Stimulated activated CD8-positive, alpha-beta memory T cell treated with anti-CD3 and anti-CD28 coated beads, Interleukin-4, amount 100 ng/mL, for 48 hours (primary cell): ENCODE measurements around the gene CMSS1.

Experiments
- DNase-seq: peaks from one replicate; pipeline ENCODE4 v3.0.0-alpha.2; 2020

Gene CMSS1

GRCh38 chr3:100120012-100120411 is 302.4 kb downstream of the CMSS1 start:
- no peak for DNase-seq

GRCh38 chr3:100120693-100121092 is 303.0 kb downstream of the CMSS1 start:
- DNase-seq = no peak

DNA sequence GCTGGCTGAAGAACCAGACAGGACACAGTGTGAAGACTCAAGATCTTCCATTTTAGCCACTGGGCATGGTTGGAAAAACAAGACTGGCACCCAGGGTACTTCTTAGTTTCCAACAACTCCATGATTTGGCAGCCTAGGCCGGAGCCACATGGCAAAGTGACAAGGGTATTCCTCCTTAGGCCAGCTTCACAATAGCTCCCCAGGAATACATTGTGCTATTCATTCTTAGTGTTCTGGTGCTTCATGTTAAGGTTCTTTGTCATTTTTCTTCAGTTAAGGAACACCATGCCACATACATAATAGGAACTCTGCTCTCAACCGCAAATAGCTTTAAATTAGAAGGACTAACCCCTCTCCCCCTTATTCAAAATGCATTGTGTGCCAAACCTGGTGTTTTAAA is 304.7 kb downstream of the CMSS1 start:
- DNase-seq = no peak

DNA sequence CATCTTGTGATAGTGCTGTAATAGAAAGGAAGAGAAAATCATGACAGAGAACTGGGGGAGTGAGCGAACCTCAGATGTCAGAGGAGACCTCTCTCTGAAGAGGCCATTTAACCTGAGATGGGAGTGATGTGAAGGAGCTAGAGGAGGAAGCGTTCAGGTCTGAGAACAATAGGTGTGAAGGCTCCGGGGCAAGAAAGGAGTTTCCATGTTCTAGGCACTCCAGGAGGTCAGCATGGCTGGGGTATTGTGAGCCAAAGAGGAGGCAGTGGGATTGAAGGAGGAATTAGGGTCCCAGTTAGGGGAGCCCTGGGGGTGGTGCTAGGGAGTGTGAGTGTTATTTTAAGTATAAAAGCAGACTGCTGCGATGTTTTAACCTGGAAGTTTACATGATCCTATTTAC is 305.4 kb downstream of the CMSS1 start:
- DNase-seq = no peak

GRCh38 chr3:100124201-100124761 is 306.6 kb downstream of the CMSS1 start:
- DNase-seq = no peak

DNA sequence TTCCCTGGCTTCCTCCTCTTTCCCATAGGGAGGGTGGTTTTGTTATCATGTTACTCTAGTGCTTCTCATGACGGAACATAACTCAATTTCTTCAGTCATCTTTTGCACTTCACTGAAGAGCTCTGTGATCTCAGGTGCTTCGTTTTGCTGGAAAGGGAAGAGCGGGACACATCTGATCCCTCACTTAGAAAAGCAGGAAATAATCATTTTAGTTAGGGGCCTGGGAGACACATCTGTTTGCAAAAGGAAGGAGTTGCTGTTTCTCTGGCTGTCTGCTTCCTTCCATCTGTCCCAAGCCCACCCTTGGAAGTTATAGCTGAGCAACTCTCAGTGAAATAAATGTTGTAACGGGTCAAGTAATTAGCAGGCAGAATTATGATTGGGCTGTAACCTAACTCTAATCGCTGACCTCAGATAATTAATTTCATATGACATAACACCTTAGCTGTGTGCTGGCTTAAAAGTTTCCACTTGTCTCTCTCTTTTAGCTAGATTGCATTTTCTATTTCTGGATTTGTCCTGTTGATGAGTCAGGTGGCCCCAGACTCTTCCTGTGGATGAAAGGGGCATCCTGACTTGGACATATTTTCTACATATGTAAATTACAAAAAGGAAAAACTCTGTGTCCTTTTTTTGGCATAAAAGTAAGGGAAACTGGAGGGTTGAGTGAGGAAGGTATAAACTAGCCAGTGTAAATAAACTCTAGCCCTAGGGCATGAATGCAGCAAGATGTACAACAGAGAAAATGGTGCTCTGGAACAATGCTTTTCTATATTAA is 307.7 kb downstream of the CMSS1 start:
- no peak for DNase-seq

- no peak for DNase-seq
Observed at GRCh38 chr3:100127792-100128191, 310.1 kb downstream of the CMSS1 start.

DNA sequence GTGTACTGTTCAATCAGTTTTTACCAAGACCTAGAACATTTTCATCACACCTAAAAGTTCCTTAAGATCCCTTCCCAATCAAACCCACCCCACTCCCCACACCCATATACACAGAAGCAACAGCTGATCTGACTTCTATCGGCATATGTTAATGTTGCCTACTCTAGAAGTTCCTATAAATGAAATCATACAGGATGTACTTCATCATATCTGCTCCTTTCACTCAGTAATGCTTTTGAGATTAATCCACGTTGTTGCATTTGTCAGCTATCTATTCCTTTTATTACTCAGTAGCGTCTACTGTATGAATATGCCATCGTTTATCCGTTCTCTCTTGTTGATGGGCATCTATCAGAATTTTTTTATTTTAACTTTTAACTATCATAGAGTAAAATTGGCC is 310.9 kb downstream of the CMSS1 start:
- no peak for DNase-seq

DNA sequence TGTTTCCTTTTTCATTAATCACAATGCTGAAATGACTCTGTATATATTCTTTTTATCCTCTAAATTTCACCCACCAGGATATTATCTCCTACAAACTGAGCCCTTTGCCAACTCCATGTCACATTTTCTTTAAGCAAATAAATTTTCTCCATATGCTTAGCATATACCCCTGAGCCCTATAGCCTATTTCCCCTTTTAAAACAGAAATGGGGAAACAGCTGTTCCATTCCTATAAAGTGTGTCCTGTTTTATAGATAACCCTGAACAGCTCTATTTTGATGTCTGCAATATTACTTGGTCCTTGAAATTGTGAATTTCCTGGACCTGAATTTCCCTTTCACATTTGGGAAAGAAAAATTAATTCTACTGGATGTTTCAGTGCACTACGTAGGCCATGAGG is 312.3 kb downstream of the CMSS1 start:
- DNase-seq = no peak

DNA sequence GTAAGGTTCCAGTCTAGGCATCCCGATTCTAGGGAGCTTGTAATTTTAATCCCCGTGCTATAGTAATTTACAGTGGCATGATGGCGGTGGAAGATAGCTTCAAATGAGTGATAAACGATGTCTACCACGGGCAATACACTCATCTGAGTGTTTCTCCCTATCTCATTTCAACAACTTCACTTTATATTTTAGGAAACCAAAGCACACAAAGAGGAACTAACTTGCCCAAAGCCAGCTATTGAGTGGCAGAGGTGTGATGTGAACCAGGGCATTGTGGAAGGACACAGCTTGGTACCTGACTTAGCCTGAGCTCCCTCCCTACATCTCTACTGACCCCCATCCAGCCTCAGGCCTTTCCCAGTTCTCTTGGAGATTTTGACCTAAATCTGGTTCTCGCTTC is 313.6 kb downstream of the CMSS1 start:
- DNase-seq = no peak

GRCh38 chr3:100136921-100137320 is 319.3 kb downstream of the CMSS1 start:
- DNase-seq = no peak

- no peak for DNase-seq
Observed at GRCh38 chr3:100140976-100141375, 323.3 kb downstream of the CMSS1 start.

- DNase-seq = no peak
Observed at GRCh38 chr3:100141586-100141985, 323.9 kb downstream of the CMSS1 start.

DNA sequence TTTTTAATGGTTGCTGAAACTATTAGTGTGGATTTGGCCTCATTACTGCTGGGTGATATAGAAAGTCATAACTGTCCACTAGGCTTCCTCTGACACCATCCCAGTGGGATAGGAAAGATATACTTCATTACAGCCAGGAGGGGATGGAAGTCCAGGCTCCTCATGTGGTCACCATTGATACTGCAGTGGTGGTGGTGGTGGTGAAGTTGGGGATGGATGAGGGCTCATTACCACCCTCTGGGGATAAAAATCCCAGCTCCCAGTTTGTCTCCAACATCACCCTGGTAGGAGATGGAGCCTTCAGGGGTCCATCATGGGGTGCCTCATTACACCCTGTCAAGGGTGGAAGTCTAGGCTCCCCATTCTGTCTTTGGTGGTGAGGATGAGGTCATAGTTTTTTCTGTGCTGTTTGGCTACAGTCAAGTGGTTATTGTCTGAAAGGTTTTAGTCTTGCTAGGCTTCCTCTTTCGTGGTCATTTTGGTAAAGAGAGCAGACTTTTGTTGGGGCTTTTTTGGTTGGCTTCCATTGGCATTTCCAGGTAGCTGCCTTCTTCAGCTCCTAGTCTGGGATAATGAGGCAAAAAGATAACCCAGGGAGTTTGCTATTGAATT is 326.7 kb downstream of the CMSS1 start:
- no peak for DNase-seq

DNA sequence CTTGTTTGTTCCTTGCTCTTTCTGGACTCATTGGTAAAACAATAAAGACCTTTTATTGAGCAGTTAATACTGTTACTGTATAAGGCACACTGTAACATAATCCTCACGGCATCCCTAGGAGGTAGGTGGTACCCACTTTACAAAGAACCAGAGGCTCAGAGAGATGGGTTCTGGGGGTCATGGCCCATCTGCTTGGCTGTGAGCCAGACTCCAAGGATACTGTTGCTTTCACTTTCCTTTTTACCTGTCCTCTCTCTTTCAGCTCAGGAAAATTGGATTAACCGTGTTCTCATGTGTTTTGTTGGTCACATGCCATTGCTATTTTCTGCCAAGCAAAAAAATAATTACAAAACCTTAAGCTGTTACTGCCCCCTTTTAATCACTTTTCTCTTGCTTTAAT is 331.5 kb downstream of the CMSS1 start:
- no peak for DNase-seq

DNA sequence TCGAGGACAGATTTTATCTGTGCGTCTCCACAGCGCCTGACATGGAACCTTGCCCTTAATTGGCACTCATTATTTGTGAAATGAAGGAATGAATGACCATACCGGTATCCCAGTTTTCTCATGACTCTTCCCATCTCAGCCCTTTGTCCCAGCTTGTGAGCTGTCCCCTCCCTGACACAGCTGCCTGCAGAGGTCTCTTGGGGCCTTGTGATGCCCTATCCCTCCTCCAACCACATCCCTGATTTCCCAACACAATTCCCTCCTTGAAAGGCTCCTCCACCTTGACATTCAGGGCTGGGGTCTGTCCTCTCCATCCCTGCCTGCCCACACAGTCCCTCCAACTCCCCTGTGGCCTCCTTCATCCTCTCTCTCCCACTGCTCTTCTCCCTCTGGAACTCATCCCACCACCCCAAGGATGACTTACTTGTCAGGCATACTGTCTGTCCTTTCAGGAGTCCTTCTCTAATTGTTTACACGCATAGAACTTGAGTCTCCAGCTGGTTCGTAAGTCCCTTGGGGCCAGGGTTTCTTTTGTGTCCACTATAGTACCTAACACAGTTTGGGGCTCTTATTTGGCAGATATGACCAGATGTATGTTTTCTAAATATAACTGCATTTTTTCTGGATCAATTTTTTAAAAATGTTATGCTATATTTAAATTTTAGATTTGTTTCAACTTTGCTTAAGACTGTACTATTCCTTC is 332.2 kb downstream of the CMSS1 start:
- DNase-seq = no peak

DNA sequence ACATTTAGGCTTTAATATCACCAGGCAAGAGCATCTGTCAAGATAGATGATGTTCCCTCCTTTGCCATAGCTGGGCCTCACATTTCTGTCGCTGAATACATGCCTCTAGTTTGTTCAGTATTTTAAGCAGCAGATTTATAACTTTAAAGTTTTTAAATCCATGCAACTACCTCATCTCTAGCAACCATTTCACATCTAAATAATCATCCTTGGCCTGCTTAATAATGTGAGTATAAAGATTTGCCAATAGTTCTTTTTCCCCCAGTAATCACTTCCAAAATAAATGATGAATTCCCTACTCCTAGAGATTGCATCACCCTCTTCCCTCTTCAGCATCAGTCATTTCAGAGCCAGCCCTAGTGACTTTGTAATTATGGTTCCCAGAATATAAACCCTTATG is 332.8 kb downstream of the CMSS1 start:
- no peak for DNase-seq

DNA sequence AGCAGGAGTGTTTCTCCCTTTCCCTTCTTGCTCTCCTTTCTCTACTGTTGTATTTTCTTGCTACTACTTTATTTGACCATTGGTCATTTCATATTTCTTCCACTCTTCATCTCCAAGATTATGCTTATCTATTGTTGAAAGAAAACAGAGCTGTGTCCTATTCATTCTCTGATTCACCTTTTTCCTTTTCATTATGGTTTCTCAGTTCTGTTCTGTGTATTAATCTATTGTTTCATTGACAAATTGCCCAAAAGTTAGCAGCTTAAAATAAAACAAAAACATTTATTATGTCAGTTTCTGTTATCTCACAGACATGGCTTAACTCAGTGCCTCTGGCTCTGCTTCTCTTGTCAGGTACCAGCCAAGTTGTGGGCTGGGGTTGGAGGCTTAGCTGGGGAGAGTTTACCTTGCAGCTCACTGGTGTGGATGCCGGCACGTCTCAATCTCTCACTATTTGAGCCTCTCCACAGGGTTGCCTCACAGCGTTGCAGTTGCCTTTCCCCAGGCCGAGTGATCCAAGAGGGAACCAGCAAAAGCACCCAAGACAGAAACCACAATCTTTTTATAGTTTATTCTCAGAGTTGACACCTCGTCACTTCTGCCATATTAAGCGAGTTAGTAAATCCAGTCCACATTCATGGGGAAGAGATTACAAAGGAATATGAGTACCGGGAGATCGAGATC is 333.5 kb downstream of the CMSS1 start:
- DNase-seq = no peak

GRCh38 chr3:100154171-100154570 is 336.5 kb downstream of the CMSS1 start:
- DNase-seq = no peak

GRCh38 chr3:100155128-100155527 is 337.5 kb downstream of the CMSS1 start:
- no peak for DNase-seq

- no peak for DNase-seq
Observed at GRCh38 chr3:100155590-100155989, 337.9 kb downstream of the CMSS1 start.

- DNase-seq = no peak
Observed at GRCh38 chr3:100157685-100158084, 340.0 kb downstream of the CMSS1 start.

DNA sequence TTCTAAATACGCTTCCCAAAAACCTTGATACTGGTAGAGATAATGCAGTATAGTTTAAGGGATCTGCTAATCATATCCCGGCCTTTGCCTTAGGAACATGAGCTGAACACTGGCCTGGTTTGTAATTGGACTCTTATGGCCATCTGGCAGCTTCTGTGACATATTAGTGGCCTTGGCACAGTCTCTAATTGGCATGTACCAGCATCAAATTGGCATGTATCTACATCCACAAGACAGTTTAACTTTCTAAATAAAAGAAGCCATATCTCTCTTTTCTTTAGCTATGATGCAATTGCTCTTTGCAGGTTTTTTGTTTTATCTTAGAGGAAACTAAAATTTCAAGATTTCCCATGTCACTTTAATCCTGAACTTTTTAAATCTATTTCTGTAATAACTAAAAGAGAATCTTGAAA is 341.3 kb downstream of the CMSS1 start:
- no peak for DNase-seq
